Mesenteric fat pad (tissue), 1 donor: ENCODE results near the gene CAP1. TPM values are rescaled to one million over a fixed set of nuclear protein-coding genes. Genes with fewer than 3 reads are reported as not detected.
"Not testable (repeated sequence)": the region's sequence is repeated elsewhere in the genome, so short reads cannot be mapped to it uniquely, and the experiment has no call there.

Experiments used
- DNase-seq: peaks from one replicate; pipeline ENCODE4 v3.0.0-alpha.2; 2020; ENCODE audit warnings: low spot score
- long read RNA-seq: library from polyadenylated mRNA; unstranded; transcript quantifications from one replicate; pipeline ENCODE4 v2.0.0, GENCODE V29; 2020
- total RNA-seq: library from RNA; stranded (reverse); fragmentation: NEBNext Ultra II Directional; extraction: Animal tissue kit (Norgen Biotek cat#: 25700); gene quantifications from one replicate; pipeline ENCODE4 v1.2.1, GENCODE V29; 2021
- donor health status: DM: yes; HTN: yes; CAD: no.

The CAP1 gene
- 381 TPM for total RNA-seq
- long read RNA-seq, transcript CAP1-201 (13 exons, 2,592 nt) = minor isoform, 35 of 1,209 reads
- long read RNA-seq, transcript CAP1-203 (13 exons, 3,105 nt) = minor isoform, 199 of 1,209 reads
- long read RNA-seq, transcript CAP1-202 (13 exons, 1,496 nt) = minor isoform, 176 of 1,209 reads
- long read RNA-seq, transcript CAP1-206 (13 exons, 2,217 nt) = major isoform, 403 of 1,209 reads
- long read RNA-seq, partial matches to known transcripts = 152 of 1,209 reads
- long read RNA-seq, other reads (novel, unspliced or antisense) = 202 of 1,209 reads

GRCh38 chr1:40040511-40041465 lies at the start of gene CAP1:
TSS of gene CAP1 (plus strand) at chr1:40040729. CDS start at chr1:40059347, 18,618 bp downstream.
- peak; percentile 100 for DNase-seq

- no peak for DNase-seq
Measured at GRCh38 chr1:39992234-39992633, 48.3 kb upstream of the CAP1 start.

GRCh38 chr1:39992888-39993287 lies 47.6 kb upstream of the CAP1 start:
- no peak for DNase-seq

- DNase-seq = no peak
Measured at GRCh38 chr1:39995973-39996393, 44.5 kb upstream of the CAP1 start.

- no peak for DNase-seq
Measured at GRCh38 chr1:39996396-39997004, 44.0 kb upstream of the CAP1 start.

GRCh38 chr1:40001456-40001855 lies 39.1 kb upstream of the CAP1 start:
- no peak for DNase-seq

GRCh38 chr1:40003156-40004093 lies 37.1 kb upstream of the CAP1 start:
- no peak for DNase-seq

GRCh38 chr1:40004857-40005256 lies 35.7 kb upstream of the CAP1 start:
- DNase-seq = no peak

GRCh38 chr1:40007481-40008034 lies 33.0 kb upstream of the CAP1 start:
- DNase-seq = not testable (repeated sequence)

- DNase-seq = no peak
Measured at GRCh38 chr1:40011198-40011597, 29.3 kb upstream of the CAP1 start.

- no peak for DNase-seq
Measured at GRCh38 chr1:40014253-40014706, 26.2 kb upstream of the CAP1 start.

GRCh38 chr1:40014812-40015594 lies 25.5 kb upstream of the CAP1 start:
- no peak for DNase-seq

GRCh38 chr1:40017951-40018575 lies 22.5 kb upstream of the CAP1 start:
- no peak for DNase-seq

GRCh38 chr1:40020447-40021085 lies 20.0 kb upstream of the CAP1 start:
- no peak for DNase-seq

- no peak for DNase-seq
Measured at GRCh38 chr1:40023379-40023944, 17.1 kb upstream of the CAP1 start.

- DNase-seq = no peak
Measured at GRCh38 chr1:40024671-40025070, 15.9 kb upstream of the CAP1 start.

GRCh38 chr1:40027647-40028046 lies 12.9 kb upstream of the CAP1 start:
- no peak for DNase-seq

GRCh38 chr1:40029608-40030007 lies 10.9 kb upstream of the CAP1 start:
- no peak for DNase-seq
